ENCODE data around the gene SLCO3A1. TPM values are rescaled to one million over a fixed set of nuclear protein-coding genes. Genes with fewer than 3 reads are reported as not detected.

The SLCO3A1 gene
- total RNA-seq, 1 experiment from 2014 or later = not detected

GRCh38 chr15:92040350-92040749 lies 186.8 kb downstream of the SLCO3A1 start:
- Mint-ChIP-seq H3K4me1 (ENCODE audit: low read depth, unreplicated experiment) (no peaks in the 10 kb centered on the region), H3K27me3 (ENCODE audit: insufficient read depth, unreplicated experiment) (peaks cover 14% of the 10 kb centered on the region), H3K4me3 (ENCODE audit: unreplicated experiment) (no peak overlapping the region), H3K27ac (ENCODE audit: unreplicated experiment) (no peak overlapping the region), H3K36me3 (ENCODE audit: insufficient read depth, unreplicated experiment) (no peaks in the 10 kb centered on the region), H3K9me3 (ENCODE audit: unreplicated experiment) (no peaks in the 10 kb centered on the region)
- intact Hi-C loops (cut with micrococcal nuclease; ENCODE audit: unreplicated experiment) = no loop called here
- TF ChIP-seq CTCF (IDR thresholded peaks at IDR 0.05; ENCODE audit: insufficient read depth in 1 of 2, low read depth in 1 of 2, low read length in 1 of 2, severe bottlenecking in 1 of 2, unreplicated experiment in 1 of 2) = no peak
- DNase-seq = no peak
- BruUV-seq (replicated peaks) = no TSS peak
- Histone ChIP-seq H3K9me3 (no peaks in the 10 kb centered on the region), H3K4me3 (ENCODE audit: low read depth, low read length) (no peak overlapping the region), H3K27me3 (replicated peaks; ENCODE audit: control insufficient read depth, insufficient read depth, low read length) (no peaks in the 10 kb centered on the region), H3K4me1 (no peaks in the 10 kb centered on the region), H3K36me3 (ENCODE audit: control insufficient read depth, insufficient read depth, low read length) (no peaks in the 10 kb centered on the region)
- ChIA-PET POLR2A (no interaction called here), CTCF (no interaction called here)

- no peaks in the 10 kb centered on the region for H3K36me3 ChIP-seq (ENCODE audit: control insufficient read depth, insufficient read depth, low read length)
- no peak overlapping the region for H3K4me3 Mint-ChIP-seq (ENCODE audit: unreplicated experiment)
- BruUV-seq (replicated peaks) = no TSS peak
- H3K4me1 Mint-ChIP-seq (ENCODE audit: low read depth, unreplicated experiment) = no peaks in the 10 kb centered on the region
- H3K4me3 ChIP-seq (ENCODE audit: low read depth, low read length) = no peak overlapping the region
- POLR2A ChIA-PET = no interaction called here
- H3K9me3 ChIP-seq = no peaks in the 10 kb centered on the region
- CTCF ChIA-PET = no interaction called here
- peaks cover 13% of the 10 kb centered on the region for H3K27me3 Mint-ChIP-seq (ENCODE audit: insufficient read depth, unreplicated experiment)
- no peaks in the 10 kb centered on the region for H3K9me3 Mint-ChIP-seq (ENCODE audit: unreplicated experiment)
- no peaks in the 10 kb centered on the region for H3K36me3 Mint-ChIP-seq (ENCODE audit: insufficient read depth, unreplicated experiment)
- H3K27me3 ChIP-seq (replicated peaks; ENCODE audit: control insufficient read depth, insufficient read depth, low read length) = no peaks in the 10 kb centered on the region
- no peaks in the 10 kb centered on the region for H3K4me1 ChIP-seq
- H3K27ac Mint-ChIP-seq (ENCODE audit: unreplicated experiment) = no peak overlapping the region
- no peak for DNase-seq
- intact Hi-C loops (cut with micrococcal nuclease; ENCODE audit: unreplicated experiment) = no loop called here
- TF ChIP-seq CTCF (IDR thresholded peaks at IDR 0.05; ENCODE audit: insufficient read depth in 1 of 2, low read depth in 1 of 2, low read length in 1 of 2, severe bottlenecking in 1 of 2, unreplicated experiment in 1 of 2) = no peak
Measured at GRCh38 chr15:92041371-92041770, 187.9 kb downstream of the SLCO3A1 start.

GRCh38 chr15:92043283-92043682 lies 189.8 kb downstream of the SLCO3A1 start:
- Mint-ChIP-seq H3K27ac (ENCODE audit: unreplicated experiment) (no peak overlapping the region), H3K36me3 (ENCODE audit: insufficient read depth, unreplicated experiment) (peaks cover 2% of the 10 kb centered on the region), H3K27me3 (ENCODE audit: insufficient read depth, unreplicated experiment) (peaks cover 11% of the 10 kb centered on the region), H3K9me3 (ENCODE audit: unreplicated experiment) (no peaks in the 10 kb centered on the region), H3K4me1 (ENCODE audit: low read depth, unreplicated experiment) (no peaks in the 10 kb centered on the region), H3K4me3 (ENCODE audit: unreplicated experiment) (no peak overlapping the region)
- no peak for DNase-seq
- Histone ChIP-seq H3K27me3 (replicated peaks; ENCODE audit: control insufficient read depth, insufficient read depth, low read length) (no peaks in the 10 kb centered on the region), H3K36me3 (ENCODE audit: control insufficient read depth, insufficient read depth, low read length) (no peaks in the 10 kb centered on the region), H3K4me1 (no peaks in the 10 kb centered on the region), H3K4me3 (ENCODE audit: low read depth, low read length) (no peak overlapping the region), H3K9me3 (no peaks in the 10 kb centered on the region)
- BruUV-seq (replicated peaks) = no TSS peak
- POLR2A ChIA-PET = no interaction called here
- intact Hi-C loops (cut with micrococcal nuclease; ENCODE audit: unreplicated experiment) = no loop called here
- no peak for TF ChIP-seq CTCF (IDR thresholded peaks at IDR 0.05; ENCODE audit: insufficient read depth in 1 of 2, low read depth in 1 of 2, low read length in 1 of 2, severe bottlenecking in 1 of 2, unreplicated experiment in 1 of 2)
- CTCF ChIA-PET = no interaction called here

Measured in Caco-2 (cell line).